ENCODE measurements around the gene LIX1L. TPM values are rescaled to one million over a fixed set of nuclear protein-coding genes. Genes with fewer than 3 reads are reported as not detected.

LIX1L gene
- total and polyA plus RNA-seq, 2 of the 13 experiments (the other 11 are each of a cell fraction or from before 2014, with no cell fraction given): 8.1 to 24.9 TPM

DNA sequence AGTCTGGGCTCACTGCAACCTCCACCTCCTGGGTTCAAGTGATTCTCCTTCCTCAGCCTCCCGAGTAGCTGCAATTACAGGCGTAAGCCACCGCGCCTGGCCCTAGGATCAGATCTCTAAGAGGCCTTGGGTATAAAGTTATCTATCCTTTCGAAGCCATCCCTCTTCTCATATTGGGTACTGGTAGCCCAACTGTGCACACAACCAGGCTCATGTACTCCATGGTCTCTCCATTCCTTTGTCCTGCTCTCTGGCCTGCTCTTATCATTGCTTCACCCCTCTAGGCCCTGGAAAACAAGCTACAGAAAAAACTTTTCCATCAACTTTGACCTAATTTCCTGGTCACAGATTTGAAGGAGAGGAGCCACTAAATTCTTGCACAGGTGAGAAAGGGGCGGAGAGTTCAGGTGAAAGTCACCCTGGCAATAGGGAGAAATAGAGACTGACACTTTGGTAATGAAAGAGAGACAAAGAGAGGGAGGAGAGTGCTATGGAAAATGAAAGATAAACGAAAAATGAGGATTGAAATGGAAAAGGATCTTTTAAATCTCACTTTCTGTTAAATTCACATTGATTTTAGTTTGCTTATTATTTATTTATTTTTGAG is 32.5 kb upstream of the LIX1L start (continued):
- TF ChIP-seq, protein P1, sequence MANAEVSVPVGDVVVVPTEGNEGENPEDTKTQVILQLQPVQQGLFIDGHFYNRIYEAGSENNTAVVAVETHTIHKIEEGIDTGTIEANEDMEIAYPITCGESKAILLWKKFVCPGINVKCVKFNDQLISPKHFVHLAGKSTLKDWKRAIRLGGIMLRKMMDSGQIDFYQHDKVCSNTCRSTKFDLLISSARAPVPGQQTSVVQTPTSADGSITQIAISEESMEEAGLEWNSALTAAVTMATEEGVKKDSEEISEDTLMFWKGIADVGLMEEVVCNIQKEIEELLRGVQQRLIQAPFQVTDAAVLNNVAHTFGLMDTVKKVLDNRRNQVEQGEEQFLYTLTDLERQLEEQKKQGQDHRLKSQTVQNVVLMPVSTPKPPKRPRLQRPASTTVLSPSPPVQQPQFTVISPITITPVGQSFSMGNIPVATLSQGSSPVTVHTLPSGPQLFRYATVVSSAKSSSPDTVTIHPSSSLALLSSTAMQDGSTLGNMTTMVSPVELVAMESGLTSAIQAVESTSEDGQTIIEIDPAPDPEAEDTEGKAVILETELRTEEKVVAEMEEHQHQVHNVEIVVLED (CRISPR knock-in tag; IDR thresholded peaks at IDR 0.05; ENCODE audit: borderline replicate concordance): no peak
- no peak for TF ChIP-seq XRCC5 (optimal IDR thresholded peaks at IDR 0.05; ENCODE audit: low read length)
- TF ChIP-seq RARA (CRISPR knock-in tag; IDR thresholded peaks at IDR 0.05): peak; percentile 41; the same call in 1 of the 2 replicates
- TF ChIP-seq, protein P2, sequence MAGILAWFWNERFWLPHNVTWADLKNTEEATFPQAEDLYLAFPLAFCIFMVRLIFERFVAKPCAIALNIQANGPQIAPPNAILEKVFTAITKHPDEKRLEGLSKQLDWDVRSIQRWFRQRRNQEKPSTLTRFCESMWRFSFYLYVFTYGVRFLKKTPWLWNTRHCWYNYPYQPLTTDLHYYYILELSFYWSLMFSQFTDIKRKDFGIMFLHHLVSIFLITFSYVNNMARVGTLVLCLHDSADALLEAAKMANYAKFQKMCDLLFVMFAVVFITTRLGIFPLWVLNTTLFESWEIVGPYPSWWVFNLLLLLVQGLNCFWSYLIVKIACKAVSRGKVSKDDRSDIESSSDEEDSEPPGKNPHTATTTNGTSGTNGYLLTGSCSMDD (CRISPR knock-in tag; IDR thresholded peaks at IDR 0.05): no peak
- TF ChIP-seq KLF6 (CRISPR knock-in tag; IDR thresholded peaks at IDR 0.05): no peak
- TF ChIP-seq ZNF331 (CRISPR knock-in tag; IDR thresholded peaks at IDR 0.05): 0 out of 2 replicates have a peak, but pooled peaks have one; percentile 35
- peak; percentile 79 for TF ChIP-seq CEBPB (IDR thresholded peaks at IDR 0.05; ENCODE audit: borderline replicate concordance, low read depth, low read length)
- TF ChIP-seq KLF13 (CRISPR knock-in tag; IDR thresholded peaks at IDR 0.05): no peak
- TF ChIP-seq, protein P3, sequence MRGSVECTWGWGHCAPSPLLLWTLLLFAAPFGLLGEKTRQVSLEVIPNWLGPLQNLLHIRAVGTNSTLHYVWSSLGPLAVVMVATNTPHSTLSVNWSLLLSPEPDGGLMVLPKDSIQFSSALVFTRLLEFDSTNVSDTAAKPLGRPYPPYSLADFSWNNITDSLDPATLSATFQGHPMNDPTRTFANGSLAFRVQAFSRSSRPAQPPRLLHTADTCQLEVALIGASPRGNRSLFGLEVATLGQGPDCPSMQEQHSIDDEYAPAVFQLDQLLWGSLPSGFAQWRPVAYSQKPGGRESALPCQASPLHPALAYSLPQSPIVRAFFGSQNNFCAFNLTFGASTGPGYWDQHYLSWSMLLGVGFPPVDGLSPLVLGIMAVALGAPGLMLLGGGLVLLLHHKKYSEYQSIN (CRISPR knock-in tag; IDR thresholded peaks at IDR 0.05; ENCODE audit: borderline replicate concordance): no peak
- no peak for TF ChIP-seq RELA (CRISPR knock-in tag; IDR thresholded peaks at IDR 0.05)
- no peak for TF ChIP-seq CBX2 (IDR thresholded peaks at IDR 0.05; ENCODE audit: low read depth, low read length)
- no peak for TF ChIP-seq CBX2 (CRISPR knock-in tag; IDR thresholded peaks at IDR 0.05; ENCODE audit: low read depth)
- TF ChIP-seq, protein P4, sequence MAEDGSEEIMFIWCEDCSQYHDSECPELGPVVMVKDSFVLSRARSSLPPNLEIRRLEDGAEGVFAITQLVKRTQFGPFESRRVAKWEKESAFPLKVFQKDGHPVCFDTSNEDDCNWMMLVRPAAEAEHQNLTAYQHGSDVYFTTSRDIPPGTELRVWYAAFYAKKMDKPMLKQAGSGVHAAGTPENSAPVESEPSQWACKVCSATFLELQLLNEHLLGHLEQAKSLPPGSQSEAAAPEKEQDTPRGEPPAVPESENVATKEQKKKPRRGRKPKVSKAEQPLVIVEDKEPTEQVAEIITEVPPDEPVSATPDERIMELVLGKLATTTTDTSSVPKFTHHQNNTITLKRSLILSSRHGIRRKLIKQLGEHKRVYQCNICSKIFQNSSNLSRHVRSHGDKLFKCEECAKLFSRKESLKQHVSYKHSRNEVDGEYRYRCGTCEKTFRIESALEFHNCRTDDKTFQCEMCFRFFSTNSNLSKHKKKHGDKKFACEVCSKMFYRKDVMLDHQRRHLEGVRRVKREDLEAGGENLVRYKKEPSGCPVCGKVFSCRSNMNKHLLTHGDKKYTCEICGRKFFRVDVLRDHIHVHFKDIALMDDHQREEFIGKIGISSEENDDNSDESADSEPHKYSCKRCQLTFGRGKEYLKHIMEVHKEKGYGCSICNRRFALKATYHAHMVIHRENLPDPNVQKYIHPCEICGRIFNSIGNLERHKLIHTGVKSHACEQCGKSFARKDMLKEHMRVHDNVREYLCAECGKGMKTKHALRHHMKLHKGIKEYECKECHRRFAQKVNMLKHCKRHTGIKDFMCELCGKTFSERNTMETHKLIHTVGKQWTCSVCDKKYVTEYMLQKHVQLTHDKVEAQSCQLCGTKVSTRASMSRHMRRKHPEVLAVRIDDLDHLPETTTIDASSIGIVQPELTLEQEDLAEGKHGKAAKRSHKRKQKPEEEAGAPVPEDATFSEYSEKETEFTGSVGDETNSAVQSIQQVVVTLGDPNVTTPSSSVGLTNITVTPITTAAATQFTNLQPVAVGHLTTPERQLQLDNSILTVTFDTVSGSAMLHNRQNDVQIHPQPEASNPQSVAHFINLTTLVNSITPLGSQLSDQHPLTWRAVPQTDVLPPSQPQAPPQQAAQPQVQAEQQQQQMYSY (CRISPR knock-in tag; IDR thresholded peaks at IDR 0.05): no peak
- TF ChIP-seq, protein P5, sequence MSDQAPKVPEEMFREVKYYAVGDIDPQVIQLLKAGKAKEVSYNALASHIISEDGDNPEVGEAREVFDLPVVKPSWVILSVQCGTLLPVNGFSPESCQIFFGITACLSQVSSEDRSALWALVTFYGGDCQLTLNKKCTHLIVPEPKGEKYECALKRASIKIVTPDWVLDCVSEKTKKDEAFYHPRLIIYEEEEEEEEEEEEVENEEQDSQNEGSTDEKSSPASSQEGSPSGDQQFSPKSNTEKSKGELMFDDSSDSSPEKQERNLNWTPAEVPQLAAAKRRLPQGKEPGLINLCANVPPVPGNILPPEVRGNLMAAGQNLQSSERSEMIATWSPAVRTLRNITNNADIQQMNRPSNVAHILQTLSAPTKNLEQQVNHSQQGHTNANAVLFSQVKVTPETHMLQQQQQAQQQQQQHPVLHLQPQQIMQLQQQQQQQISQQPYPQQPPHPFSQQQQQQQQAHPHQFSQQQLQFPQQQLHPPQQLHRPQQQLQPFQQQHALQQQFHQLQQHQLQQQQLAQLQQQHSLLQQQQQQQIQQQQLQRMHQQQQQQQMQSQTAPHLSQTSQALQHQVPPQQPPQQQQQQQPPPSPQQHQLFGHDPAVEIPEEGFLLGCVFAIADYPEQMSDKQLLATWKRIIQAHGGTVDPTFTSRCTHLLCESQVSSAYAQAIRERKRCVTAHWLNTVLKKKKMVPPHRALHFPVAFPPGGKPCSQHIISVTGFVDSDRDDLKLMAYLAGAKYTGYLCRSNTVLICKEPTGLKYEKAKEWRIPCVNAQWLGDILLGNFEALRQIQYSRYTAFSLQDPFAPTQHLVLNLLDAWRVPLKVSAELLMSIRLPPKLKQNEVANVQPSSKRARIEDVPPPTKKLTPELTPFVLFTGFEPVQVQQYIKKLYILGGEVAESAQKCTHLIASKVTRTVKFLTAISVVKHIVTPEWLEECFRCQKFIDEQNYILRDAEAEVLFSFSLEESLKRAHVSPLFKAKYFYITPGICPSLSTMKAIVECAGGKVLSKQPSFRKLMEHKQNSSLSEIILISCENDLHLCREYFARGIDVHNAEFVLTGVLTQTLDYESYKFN (CRISPR knock-in tag; conservative IDR thresholded peaks at IDR 0.05): peak; percentile 53
- TF ChIP-seq ZNF343 (CRISPR knock-in tag; IDR thresholded peaks at IDR 0.05): no peak
- no peak for TF ChIP-seq PCBP2 (optimal IDR thresholded peaks at IDR 0.05; ENCODE audit: low read depth, low read length, poor library complexity, severe bottlenecking)
- no peak for TF ChIP-seq SOX13 (IDR thresholded peaks at IDR 0.05)
- peak in 1 of 2 experiments; percentile 29; a peak in 1 of 4 replicates for TF ChIP-seq SOX13 (CRISPR knock-in tag; conservative IDR thresholded peaks at IDR 0.05 in 1 of 2, IDR thresholded peaks at IDR 0.05 in 1 of 2)
- no peak for TF ChIP-seq ZNF629 (CRISPR knock-in tag; conservative IDR thresholded peaks at IDR 0.05)

Measured in HepG2 (cell line).